ENCODE measurements around the gene VTN. TPM values are rescaled to one million over a fixed set of nuclear protein-coding genes. Genes with fewer than 3 reads are reported as not detected.

VTN gene
- total RNA-seq, 2 experiments from 2014 or later, result not detected

DNA sequence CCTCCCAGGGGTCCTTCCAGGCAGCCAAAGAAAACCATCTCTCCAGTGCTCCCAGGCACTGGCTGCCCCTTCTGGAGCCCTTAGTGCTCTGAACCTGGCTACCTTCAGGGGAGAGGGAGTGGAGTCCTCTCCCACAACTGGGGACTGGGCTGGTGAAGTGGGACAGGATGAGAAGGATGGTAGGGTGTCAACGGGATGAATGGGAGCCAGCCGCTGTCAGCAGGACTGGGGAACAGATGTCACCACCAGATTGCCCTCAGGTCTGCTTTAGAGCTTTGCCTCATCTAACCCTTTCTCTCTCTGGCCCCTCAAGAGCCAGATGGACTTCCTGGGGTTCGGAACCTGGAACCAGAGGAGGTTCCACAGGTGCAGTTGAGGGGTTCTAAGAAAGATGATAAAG lies 4.6 kb downstream of the VTN start:
- DNase-seq, result no peak
- CTCF ChIA-PET, result no interaction called here
- no peaks in the 10 kb centered on the region for H3K27me3 Mint-ChIP-seq
- no peaks in the 10 kb centered on the region for H3K9me3 Mint-ChIP-seq
- intact Hi-C loops (cut with micrococcal nuclease), result no loop called here
- no peak overlapping the region for H3K27ac Mint-ChIP-seq
- H3K36me3 Mint-ChIP-seq, result peaks cover 8% of the 10 kb centered on the region
- POLR2A ChIA-PET, result no interaction called here
- H3K4me1 Mint-ChIP-seq (ENCODE audit: low read depth), result no peaks in the 10 kb centered on the region
- no peak overlapping the region for H3K4me3 Mint-ChIP-seq

DNA sequence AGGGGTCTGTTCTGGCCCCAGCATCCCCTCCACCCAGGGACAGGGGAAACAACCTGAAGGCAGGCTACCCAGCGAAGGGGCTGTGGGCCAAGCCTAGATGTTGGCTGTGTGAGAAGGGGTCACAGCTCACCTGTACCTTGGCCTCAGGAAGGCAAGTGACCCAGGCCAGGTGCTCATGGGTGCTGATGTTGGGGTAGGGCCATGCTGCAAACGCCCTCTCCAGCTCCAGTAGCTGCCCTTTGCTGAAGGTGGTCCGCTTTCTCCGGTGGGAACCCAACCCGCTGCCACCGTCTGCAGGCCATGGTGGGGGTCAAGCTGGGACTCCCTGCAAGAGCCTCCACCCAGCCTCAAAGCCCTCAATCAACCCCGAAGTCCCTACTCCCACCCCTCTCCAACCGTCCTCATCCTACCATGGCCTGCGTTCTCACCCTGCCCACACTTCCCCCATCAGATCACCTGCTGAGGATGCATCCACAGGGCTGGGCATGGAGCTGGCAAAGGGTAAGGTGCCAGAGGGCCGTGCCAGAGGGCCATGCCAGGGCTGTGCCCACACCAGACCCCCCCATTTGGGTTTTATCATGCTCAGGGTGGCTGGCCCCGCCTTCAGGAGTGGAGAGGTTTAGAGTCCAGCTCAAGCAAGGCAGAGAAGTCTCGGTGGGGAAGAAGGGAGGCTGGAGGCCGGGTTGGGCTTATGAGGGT lies 5.3 kb downstream of the VTN start, which contains the start of gene SEBOX:
Gene SEBOX, minus strand, starts transcription at position 535 of the 699 bp plus-strand sequence. Its CDS starts 48 bp downstream, at position 487.
- ChIA-PET POLR2A (interaction anchor here (0.5 kb wide), 1 partner anchor 408 kb away, joined by 3 read pairs; no protein-coding TSS in a partner anchor), CTCF (no interaction called here)
- DNase-seq, result no peak
- Mint-ChIP-seq H3K27ac (no peak within 1 kb of the TSS), H3K4me1 (ENCODE audit: low read depth) (no peaks in the 10 kb centered on the region), H3K4me3 (no peak within 1 kb of the TSS), H3K36me3 (peaks cover 11% of the 10 kb centered on the region), H3K27me3 (no peaks in the 10 kb centered on the region), H3K9me3 (no peaks in the 10 kb centered on the region)
- intact Hi-C loops (cut with micrococcal nuclease), result no loop called here

DNA sequence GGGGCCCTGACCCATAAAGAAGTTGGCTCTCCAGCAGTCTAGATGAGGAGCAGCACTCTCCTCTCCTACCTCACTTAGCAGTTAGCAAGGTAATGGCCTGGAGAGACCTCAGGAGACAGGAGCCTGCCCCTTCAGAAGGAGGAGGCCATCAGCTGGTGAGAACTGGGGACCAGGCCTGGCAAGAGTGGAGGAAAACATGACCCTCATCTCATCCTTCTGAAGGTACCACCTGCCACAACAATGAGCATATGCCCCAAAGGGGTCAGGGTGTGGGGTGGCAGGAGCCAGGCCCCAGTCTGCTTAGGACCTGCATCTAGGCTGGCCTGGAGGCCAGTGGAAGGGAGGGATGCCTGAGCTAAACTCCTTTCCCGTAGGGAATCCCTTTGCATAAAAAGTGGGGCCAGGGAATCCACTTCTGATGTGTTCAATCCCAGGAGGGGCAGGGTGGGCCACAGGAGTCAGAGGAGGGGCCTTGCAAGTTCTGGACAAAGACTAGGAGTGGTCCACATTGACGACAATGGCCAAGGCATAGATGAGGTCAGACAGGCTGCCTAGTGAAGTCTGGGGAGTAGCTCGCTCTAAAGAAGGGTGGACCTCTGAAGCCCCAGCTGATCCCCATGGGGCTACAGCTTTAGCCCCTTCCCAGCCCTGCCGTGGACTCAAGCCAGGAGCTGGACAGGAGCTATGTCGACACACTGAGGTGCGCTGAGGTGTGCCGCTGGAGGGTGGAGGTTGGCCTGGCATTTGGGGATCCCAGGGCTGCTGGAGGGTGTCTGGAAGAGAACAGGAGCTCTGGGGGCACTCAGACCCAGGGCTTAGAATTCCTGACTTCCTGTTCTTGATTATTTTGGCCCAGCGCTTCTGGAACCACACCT lies 6.1 kb downstream of the VTN start:
- Mint-ChIP-seq H3K27me3 (no peaks in the 10 kb centered on the region), H3K4me3 (no peak overlapping the region), H3K4me1 (ENCODE audit: low read depth) (no peaks in the 10 kb centered on the region), H3K27ac (no peak overlapping the region), H3K36me3 (peaks cover 14% of the 10 kb centered on the region), H3K9me3 (no peaks in the 10 kb centered on the region)
- CTCF ChIA-PET, result no interaction called here
- intact Hi-C loops (cut with micrococcal nuclease), result no loop called here
- DNase-seq, result no peak
- POLR2A ChIA-PET, result interaction anchor here (0.5 kb wide), 1 partner anchor 409 kb away, joined by 3 read pairs; no protein-coding TSS in a partner anchor

DNA sequence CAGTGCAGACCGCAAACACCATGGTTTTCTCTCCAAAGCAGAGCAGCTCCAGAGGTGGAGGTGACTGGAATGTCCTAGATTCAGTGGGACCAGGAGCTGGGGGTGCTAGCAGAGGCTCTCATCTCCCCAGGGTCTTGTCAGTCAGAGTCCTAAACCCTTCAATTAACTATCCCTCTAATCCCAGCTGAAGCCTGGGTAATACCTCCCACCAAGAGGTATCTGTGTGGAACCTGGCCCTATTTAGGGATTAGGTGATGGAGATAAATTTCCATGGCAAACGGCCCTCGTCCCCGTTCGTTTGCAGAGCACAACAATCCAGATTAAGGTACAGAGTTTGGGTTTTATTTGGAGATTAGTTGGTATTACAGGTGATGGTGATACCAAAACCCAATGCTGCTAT lies 6.9 kb downstream of the VTN start:
- no peak overlapping the region for H3K27ac Mint-ChIP-seq

DNA sequence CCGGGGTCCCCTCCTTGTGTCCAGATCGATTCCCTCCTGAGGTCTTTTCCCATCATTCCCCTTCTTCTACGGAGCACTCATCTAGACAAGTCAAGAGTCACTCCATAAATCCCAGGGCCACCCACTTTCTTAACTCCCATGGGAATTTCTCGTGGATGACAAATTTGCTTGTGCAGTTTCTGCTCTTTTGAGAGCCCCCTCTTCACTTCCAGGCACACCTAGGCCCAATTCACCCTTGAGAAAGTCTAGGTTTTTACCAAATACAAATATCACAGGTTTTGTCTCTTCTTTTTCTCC lies 12.3 kb downstream of the VTN start:
- H3K27me3 Mint-ChIP-seq, result no peaks in the 10 kb centered on the region
- peaks cover 28% of the 10 kb centered on the region for H3K36me3 Mint-ChIP-seq
- peak overlapping the region; percentile 79 for H3K27ac Mint-ChIP-seq
- no peaks in the 10 kb centered on the region for H3K9me3 Mint-ChIP-seq
- H3K4me3 Mint-ChIP-seq, result peak overlapping the region; percentile 95
- CTCF ChIA-PET, result interaction anchor here (1.4 to 2.2 kb wide), 3 partner anchors 22 to 106 kb away, joined by 3 to 9 read pairs (median 5); partner anchors contain the start of genes IFT20 and TNFAIP1
- intact Hi-C loops (cut with micrococcal nuclease), result loop anchor here (1.0 to 10.0 kb wide), 3 partner anchors 13 to 187 kb away; partner anchors contain the start of genes IFT20, SARM1 and TNFAIP1
- DNase-seq, result no peak
- peaks cover 28% of the 10 kb centered on the region for H3K4me1 Mint-ChIP-seq (ENCODE audit: low read depth)
- POLR2A ChIA-PET, result interaction anchor here (0.6 to 3.9 kb wide), 7 partner anchors 10 to 286 kb away, joined by 3 to 40 read pairs (median 8); partner anchors contain the start of genes IFT20, SARM1, TMEM97 and TNFAIP1

More for the DNA sequence above, 6.9 kb downstream of the VTN start:
- H3K36me3 Mint-ChIP-seq, result peaks cover 14% of the 10 kb centered on the region
- H3K4me1 Mint-ChIP-seq (ENCODE audit: low read depth), result peaks cover 4% of the 10 kb centered on the region
- no peaks in the 10 kb centered on the region for H3K9me3 Mint-ChIP-seq
- no peaks in the 10 kb centered on the region for H3K27me3 Mint-ChIP-seq
- POLR2A ChIA-PET, result no interaction called here
- no peak overlapping the region for H3K4me3 Mint-ChIP-seq
- intact Hi-C loops (cut with micrococcal nuclease), result no loop called here
- CTCF ChIA-PET, result no interaction called here
- no peak for DNase-seq

DNA sequence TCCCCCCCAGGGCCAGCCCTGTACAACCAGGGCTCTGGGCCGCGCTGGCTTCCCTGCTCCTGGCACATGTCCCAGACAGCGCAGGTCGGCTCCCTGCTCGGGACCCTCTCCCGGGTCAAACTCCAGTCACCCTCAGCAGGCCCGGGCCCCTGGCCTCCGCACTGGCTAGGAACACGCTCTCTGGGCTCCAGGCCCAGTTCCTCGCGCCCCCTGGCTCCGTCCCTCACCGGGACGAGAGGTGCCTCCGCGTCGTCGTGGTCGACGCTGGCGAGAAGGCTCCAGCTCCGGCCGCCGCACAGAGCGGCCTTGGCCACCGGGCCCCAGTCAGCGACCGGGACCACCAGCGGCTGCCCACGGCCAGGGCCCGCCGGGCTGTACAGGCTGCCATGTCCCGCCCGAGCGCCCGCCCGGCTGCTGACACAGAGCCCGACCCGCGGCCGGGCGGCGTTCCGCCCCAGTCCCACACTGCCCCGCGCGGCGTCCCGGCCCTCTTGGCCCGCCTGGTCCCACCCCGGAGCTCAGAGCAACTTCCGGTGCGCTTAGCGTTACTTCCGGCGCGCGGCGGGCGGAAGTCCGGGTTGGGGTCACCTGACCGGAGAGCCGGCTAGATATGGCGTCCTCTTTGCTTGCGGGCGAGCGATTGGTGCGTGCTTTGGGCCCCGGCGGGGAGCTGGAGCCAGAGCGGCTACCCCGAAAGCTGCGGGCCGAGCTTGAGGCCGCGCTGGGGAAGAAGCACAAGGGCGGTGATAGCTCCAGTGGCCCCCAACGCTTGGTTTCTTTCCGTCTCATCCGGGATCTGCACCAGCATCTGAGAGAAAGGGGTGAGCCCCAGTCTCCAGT lies 12.8 kb downstream of the VTN start, which contains the start of gene POLDIP2:
Gene POLDIP2, minus strand, starts transcription at position 467 of the 840 bp plus-strand sequence. Its CDS starts 79 bp downstream, at position 388.
- ChIA-PET POLR2A (interaction anchor here (0.6 to 3.9 kb wide), 9 partner anchors 10 to 286 kb away, joined by 3 to 40 read pairs (median 4); partner anchors contain the start of genes IFT20, SARM1, TMEM97 and TNFAIP1), CTCF (interaction anchor here (0.6 to 2.2 kb wide), 5 partner anchors 22 to 106 kb away, joined by 3 to 9 read pairs (median 5); partner anchors contain the start of genes IFT20 and TNFAIP1)
- peak within 1 kb of the TSS; percentile 95 for H3K4me3 Mint-ChIP-seq
- H3K4me1 Mint-ChIP-seq (ENCODE audit: low read depth), result peaks cover 28% of the 10 kb centered on the region
- no peaks in the 10 kb centered on the region for H3K27me3 Mint-ChIP-seq
- peak within 1 kb of the TSS; percentile 79 for H3K27ac Mint-ChIP-seq
- no peaks in the 10 kb centered on the region for H3K9me3 Mint-ChIP-seq
- H3K36me3 Mint-ChIP-seq, result peaks cover 28% of the 10 kb centered on the region
- intact Hi-C loops (cut with micrococcal nuclease), result loop anchor here (1.0 to 10.0 kb wide), 3 partner anchors 14 to 188 kb away; partner anchors contain the start of genes IFT20, SARM1 and TNFAIP1
- peak; percentile 98 for DNase-seq

DNA sequence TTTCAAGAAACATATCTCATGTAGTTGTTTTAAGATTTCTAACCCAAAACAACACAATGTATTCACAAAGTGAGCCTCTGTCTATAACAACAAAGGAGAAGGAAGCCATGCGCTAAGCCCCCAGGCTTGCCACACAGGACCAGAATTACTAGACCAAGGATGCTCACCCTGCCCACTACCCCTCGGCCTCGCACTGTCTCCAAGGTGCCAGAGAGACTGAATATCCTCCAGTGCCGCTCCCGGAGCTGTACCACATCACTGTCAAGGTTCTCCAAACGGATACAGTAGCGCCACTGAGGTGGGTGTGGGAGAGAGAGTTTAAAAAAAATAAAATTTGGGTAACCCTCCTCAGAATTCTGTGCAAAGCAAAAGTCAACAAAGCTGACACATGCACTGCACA lies 19.8 kb downstream of the VTN start:
- Mint-ChIP-seq H3K36me3 (peaks cover 47% of the 10 kb centered on the region), H3K27me3 (no peaks in the 10 kb centered on the region), H3K27ac (no peak overlapping the region), H3K4me3 (no peak overlapping the region), H3K4me1 (ENCODE audit: low read depth) (peaks cover 4% of the 10 kb centered on the region), H3K9me3 (no peaks in the 10 kb centered on the region)
- intact Hi-C loops (cut with micrococcal nuclease), result loop anchor here (10.0 kb wide), 1 partner anchor 195 kb away; no protein-coding TSS in a partner anchor
- ChIA-PET CTCF (no interaction called here), POLR2A (interaction anchor here (0.6 kb wide), 1 partner anchor 83 kb away, joined by 3 read pairs; no protein-coding TSS in a partner anchor)
- DNase-seq, result no peak

DNA sequence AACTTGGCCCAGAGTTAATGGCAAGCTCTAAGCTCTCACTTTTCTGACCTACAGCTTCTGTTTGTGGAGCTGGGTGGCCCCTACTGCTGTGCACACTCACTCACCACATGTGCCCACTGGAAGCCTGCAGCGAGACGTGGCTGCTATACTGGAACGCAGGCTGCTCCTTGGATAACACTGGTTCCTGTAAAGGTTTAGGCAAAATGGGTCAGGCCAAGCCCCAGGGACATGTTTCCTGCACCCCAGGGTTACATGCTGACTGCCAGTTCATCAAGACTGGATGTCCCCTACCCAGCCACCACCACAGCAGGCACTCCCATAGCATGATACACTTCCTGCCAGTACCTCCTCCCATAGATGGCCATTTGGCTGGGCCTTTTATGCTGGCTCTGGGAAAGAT lies 21.1 kb downstream of the VTN start:
- DNase-seq, result no peak
- H3K27ac Mint-ChIP-seq, result no peak overlapping the region
- H3K36me3 Mint-ChIP-seq, result peaks cover 42% of the 10 kb centered on the region
- H3K4me1 Mint-ChIP-seq (ENCODE audit: low read depth), result no peaks in the 10 kb centered on the region
- no peaks in the 10 kb centered on the region for H3K9me3 Mint-ChIP-seq
- intact Hi-C loops (cut with micrococcal nuclease), result no loop called here
- ChIA-PET CTCF (no interaction called here), POLR2A (interaction anchor here (1.8 kb wide), 1 partner anchor 14 kb away, joined by 9 read pairs; the partner anchor contains the start of genes IFT20 and TNFAIP1)
- no peak overlapping the region for H3K4me3 Mint-ChIP-seq
- H3K27me3 Mint-ChIP-seq, result no peaks in the 10 kb centered on the region

DNA sequence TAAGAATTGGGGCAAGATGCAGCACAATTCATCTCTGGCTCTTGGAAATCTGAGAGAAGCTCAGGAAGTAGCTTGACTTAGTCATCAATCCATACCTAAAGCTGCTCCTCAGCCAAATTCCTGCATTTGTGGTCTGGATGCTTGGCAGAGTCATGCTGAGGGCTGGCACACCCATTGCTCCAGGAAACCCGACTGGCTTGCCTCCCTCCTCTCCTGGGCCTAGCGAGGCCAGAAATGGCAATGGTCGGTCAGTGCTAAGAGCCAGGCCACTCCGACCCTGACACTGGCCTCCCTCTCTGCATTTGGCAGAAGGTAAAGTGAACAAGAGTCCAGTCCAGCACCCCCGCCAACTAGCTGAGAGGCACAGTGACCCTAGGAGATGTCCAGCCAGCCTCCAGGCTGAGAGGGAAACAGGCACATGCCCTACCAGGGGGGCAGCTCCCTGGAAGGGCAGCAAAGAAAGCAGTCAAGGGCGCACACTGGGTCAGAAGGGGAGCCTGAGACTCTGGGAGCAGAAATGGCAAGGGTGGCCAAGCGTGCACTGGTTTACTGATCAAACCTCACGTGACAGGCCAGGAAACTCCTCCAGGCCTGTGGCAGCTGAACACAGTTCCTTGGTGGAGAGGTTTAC lies 22.7 kb downstream of the VTN start:
- no peak for DNase-seq
- Mint-ChIP-seq H3K9me3 (no peaks in the 10 kb centered on the region), H3K36me3 (peaks cover 40% of the 10 kb centered on the region), H3K27me3 (no peaks in the 10 kb centered on the region), H3K4me3 (no peak overlapping the region), H3K27ac (no peak overlapping the region), H3K4me1 (ENCODE audit: low read depth) (no peaks in the 10 kb centered on the region)
- intact Hi-C loops (cut with micrococcal nuclease), result no loop called here
- ChIA-PET POLR2A (interaction anchor here (1.8 to 2.3 kb wide), 2 partner anchors 10 to 12 kb away, joined by 9 to 14 read pairs; partner anchors contain the start of genes IFT20, POLDIP2 and TNFAIP1), CTCF (interaction anchor here (1.3 to 1.7 kb wide), 2 partner anchors 10 to 11 kb away, joined by 3 to 5 read pairs; partner anchors contain the start of gene TNFAIP1)

DNA sequence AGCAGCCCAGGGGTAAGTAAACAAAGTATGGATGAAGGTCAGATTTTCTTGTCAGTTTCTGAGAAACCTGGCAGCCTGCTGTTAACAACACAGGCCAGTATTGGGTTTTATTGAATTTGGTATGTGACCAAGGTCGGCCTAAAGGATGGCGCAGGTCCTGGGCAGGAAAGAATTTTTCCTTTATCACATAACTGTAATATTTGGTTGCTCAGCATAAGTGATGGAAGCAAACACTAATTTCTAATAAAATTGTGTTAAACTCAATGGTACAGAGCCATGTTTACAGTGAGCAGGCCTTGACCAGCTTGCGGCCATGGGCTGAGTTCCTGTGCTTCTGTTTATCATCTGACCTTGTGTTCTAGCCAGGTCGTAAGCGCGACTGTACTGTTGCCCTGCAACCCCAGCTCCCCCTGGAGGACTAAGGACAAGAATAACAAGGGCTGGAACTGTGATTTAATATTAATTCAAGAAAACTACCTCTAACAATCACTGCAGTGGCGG lies 23.3 kb downstream of the VTN start:
- POLR2A ChIA-PET, result interaction anchor here (1.3 to 2.3 kb wide), 3 partner anchors 10 to 11 kb away, joined by 4 to 14 read pairs (median 9); partner anchors contain the start of genes IFT20, POLDIP2 and TNFAIP1
- intact Hi-C loops (cut with micrococcal nuclease), result no loop called here
- Mint-ChIP-seq H3K36me3 (peaks cover 42% of the 10 kb centered on the region), H3K4me1 (ENCODE audit: low read depth) (no peaks in the 10 kb centered on the region), H3K4me3 (no peak overlapping the region), H3K9me3 (no peaks in the 10 kb centered on the region), H3K27me3 (no peaks in the 10 kb centered on the region), H3K27ac (no peak overlapping the region)
- DNase-seq, result no peak
- CTCF ChIA-PET, result interaction anchor here (1.3 to 1.7 kb wide), 2 partner anchors 9 to 11 kb away, joined by 3 to 5 read pairs; partner anchors contain the start of gene TNFAIP1
